VCaP (cell line): ENCODE results near the gene FAM117A.

Experiments
- H3K27ac ChIP-seq: fragments of 450-650 bp; 2 replicates; pipeline ENCODE4 v1.5.1; 2017
- TF ChIP-seq, protein P1 (sequence below): fragments of 450-650 bp; conservative IDR thresholded peaks from 2 replicates; pipeline ENCODE4 v1.5.1; 2017; ENCODE audit warnings: mild to moderate bottlenecking, moderate library complexity

FAM117A gene

DNA sequence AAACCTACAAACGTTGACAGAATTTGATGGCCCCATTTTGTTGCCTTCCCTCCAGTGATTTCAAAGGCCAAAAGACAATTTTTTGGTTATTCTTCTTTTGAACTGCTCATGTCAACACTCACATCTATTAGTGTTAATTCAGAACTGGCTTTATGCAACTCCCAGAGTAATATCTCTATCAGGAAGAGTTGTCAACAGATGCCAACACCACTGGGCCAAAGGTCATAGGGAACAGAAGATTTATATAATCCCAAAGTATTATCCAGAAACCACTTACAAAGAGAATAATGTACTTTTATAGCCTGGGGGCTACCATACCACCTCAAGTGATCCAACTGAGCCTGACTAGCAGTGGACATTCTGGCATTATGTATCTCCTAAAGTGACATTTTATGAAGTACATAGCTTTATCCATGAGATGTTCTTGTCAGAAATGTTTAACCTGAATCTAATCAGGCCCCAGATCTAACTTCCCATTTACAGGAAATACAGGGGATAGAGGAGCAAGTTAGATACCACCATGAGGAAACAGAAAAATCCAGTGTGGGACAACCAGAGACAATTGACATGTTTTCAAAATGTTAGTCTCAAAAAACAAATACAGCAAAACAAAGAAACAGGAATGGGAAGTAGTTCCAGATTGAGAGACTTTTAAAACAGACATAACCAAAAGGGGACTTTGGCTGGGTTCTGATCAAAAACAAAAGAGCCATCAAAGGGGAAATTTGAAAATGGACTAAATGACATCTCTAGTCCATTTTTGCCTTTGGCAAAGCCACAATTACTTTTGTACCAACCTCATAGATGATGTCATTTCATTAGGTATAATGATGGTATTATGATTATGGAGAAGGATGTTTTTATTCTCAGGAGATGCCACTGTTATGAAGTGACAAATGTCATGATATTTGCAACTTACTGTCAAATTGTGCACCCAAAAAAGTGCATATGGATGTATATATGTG, 18.5 kb downstream of the FAM117A start:
- TF ChIP-seq, protein P1, sequence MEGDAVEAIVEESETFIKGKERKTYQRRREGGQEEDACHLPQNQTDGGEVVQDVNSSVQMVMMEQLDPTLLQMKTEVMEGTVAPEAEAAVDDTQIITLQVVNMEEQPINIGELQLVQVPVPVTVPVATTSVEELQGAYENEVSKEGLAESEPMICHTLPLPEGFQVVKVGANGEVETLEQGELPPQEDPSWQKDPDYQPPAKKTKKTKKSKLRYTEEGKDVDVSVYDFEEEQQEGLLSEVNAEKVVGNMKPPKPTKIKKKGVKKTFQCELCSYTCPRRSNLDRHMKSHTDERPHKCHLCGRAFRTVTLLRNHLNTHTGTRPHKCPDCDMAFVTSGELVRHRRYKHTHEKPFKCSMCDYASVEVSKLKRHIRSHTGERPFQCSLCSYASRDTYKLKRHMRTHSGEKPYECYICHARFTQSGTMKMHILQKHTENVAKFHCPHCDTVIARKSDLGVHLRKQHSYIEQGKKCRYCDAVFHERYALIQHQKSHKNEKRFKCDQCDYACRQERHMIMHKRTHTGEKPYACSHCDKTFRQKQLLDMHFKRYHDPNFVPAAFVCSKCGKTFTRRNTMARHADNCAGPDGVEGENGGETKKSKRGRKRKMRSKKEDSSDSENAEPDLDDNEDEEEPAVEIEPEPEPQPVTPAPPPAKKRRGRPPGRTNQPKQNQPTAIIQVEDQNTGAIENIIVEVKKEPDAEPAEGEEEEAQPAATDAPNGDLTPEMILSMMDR, result no peak
- no peak overlapping the region for H3K27ac ChIP-seq

DNA sequence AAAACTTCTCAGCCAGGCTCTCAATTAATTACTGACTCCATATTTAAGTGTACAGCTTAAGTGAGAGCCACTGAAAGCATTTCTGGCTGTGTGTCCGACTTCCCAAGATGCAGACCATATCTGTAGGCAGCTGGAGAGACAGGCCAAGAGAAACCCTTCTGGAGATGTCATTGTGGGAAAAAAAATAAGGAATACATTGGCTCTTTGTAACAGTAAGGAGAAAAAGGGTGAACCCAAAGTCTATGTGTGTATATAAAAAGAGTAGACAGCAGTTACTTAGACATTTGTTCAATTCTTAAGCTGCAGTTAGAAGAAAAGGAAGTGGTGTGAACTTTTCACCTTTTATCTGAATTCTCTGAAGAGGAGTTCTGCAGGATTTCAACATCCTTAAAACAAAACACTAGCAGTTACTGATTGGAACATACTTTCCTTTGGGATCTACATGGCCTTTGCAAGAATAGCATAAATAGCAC, 21.7 kb downstream of the FAM117A start:
- TF ChIP-seq, protein P1, result no peak
- no peak overlapping the region for H3K27ac ChIP-seq

DNA sequence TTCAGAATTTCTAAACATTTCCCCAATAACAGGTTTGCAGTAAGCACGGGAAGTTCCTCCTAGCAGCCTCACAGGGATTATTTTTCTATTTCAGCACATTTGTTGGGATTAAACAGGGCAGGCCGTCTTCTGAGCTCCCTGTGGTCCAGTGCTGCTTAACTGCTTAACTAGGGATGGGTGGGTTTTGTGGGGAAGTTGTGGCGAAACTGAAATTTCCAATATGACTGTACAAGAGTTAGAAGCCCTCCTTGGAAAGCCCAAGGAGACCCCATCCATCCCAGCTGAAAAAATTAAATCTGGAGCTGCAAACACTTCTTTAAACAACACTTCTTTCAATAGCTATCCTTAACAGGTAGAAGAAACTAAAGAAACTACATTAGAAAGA, 22.2 kb downstream of the FAM117A start:
- H3K27ac ChIP-seq, result no peak overlapping the region
- TF ChIP-seq, protein P1, result no peak

DNA sequence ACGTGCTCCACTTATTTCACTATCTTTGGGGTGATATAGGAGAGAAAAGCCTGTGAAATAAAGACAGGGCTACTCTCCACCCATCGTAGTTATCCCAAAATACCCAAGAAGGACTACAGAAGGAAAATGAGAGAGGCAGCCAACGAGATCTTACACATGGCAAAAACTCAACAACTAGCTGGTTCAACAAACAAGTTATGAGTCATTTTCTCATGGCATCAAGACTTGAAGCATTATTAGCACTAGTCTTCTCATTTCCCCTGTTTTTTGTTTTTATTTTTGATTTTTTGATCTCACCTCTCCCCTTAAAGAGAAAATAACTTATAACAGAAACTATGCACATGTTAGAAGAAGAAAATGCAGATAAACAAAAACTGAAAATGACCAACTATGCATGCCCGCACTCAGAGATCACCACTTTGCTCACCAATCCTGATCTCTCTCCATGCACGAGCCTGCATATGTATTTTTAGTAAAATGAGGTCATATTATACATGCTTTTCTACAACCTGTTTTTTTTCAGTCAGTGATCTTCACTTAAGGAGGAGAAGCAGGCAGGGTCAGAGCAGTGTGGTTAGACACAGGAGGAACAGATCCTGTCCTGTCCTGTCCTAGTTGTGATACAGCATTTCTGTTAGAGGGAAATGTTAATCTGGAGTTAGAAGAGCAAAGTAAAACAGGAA, 22.8 kb downstream of the FAM117A start:
- H3K27ac ChIP-seq, result no peak overlapping the region
- TF ChIP-seq, protein P1, result no peak

DNA sequence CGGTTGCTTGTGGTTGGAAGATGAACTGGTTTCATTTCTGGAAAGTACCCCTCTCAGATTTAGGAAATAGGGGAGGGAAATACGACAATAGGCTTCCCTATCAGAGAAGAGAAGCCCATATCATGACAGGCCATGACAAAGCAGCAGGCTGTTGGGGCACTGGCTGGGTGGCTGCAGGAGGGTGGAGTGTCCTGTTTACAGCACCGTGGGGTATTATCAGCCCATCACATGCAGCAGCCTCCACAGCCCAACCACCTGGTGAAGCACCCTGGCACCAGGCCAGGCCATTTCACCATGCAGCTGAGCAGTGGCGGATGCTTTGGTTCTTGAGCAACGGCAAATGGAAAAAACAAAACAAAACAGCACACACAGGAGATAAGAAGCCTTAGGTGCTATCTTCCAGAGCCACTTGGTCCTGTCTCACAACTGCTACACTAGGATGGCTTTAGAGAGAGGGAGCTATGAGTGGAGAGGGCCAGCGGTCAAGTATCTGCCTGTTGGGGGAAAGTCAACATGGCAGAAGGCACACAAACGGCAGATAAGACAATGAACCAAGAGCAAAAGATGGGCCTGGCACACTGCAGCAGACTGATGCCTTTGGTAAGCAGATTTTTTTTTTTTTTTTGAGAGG, 24.2 kb downstream of the FAM117A start:
- TF ChIP-seq, protein P1, result no peak
- no peak overlapping the region for H3K27ac ChIP-seq

DNA sequence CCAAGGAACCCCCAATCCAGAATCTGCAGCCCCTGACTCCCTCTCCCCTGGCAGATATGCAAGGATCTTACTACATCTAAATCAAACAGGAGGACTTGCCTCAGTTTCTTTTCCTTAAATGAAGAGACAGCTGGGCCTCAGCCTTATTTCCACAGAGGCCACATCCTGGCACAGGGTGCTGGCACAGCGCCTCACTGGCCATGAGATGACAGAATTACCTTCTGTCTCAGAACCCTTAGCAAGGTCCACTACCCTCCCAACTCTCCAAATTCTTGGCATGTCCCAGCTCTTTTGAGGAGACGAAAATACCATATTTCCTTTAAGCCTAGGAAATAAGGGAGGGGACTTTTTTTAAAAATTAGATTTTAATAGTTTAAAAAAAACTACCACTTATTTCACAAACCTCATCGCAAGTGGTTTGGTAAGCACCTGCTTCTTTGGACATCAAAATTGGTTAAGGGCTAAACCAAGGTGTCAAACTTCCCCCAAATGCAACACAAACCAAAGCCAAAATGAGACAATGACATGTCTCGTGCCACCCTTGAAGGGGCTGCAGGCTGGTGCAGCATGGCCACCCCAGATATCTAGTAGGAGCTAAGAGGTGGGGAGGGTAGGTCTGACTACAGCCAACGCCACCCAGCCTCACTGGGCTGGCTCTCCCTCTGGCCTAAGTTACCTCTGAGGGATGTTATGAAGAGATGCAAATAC, 25.3 kb downstream of the FAM117A start:
- TF ChIP-seq, protein P1, result no peak
- H3K27ac ChIP-seq, result no peak overlapping the region
